NCI-H345 (cell line): ENCODE data around the gene ANGPT4.

ENCODE experiments used
- DNase-seq: peaks from one replicate; lab custom pipeline; 2025; lab: John Stamatoyannopoulos, UW

The ANGPT4 gene

DNA sequence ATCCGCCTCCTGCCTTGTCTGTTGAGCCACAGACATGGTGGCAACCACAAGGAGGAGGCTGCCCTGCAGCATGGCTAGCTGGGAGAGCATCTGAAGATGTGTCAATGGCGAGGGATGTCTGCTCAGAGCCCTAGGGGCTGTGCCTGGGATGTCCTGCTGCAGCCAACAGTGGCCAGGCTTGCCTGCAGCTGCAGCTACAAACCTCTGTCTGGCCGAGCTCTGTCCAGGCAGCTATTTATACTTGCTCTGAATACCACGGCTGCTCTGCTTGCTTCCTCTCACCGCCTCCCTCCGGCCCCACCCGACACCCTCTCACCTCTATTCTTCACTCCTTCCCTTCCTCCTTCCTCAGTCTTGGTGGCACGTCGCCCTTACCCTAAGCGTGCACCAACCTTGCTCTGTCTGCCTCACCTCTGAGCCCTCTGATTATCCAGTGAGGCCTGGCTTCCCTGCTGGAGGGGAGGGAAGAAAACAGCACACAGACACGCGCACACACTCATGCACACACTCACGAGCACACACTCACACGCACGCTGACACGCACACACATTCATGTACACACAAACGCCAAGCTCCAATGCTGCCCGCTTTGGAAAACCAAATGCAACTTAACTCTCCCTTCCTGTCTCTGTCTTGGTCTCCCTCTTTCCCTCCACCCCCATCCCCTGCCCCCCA is at the start of gene ANGPT4:
Gene ANGPT4 (minus strand): TSS at position 210 of the 675 bp plus-strand sequence. CDS start 120 bp downstream, at position 90.
- DNase-seq, result no peak

DNA sequence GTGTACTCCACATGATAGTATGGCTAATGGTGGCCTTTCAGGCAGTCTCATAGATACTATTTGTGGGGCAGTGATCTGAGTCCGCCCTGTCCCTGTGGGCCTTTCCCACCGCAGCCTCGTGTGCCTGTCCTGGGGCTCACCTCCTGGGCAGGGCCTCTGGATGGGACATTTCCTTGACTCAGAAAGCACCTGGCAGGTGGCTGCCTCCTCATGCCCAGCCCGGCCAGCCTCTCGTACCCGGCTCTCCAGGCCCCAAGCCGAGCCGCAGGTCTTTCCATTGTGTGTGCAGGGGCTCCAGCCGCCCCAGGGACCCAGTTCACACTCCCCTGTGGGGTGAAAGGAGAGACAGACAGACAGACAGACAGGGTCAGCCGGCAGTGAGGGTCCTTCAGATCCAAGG is 47.7 kb upstream of the ANGPT4 start:
- no peak for DNase-seq

- no peak for DNase-seq
Measured at GRCh38 chr20:962683-963082, 46.5 kb upstream of the ANGPT4 start.

DNA sequence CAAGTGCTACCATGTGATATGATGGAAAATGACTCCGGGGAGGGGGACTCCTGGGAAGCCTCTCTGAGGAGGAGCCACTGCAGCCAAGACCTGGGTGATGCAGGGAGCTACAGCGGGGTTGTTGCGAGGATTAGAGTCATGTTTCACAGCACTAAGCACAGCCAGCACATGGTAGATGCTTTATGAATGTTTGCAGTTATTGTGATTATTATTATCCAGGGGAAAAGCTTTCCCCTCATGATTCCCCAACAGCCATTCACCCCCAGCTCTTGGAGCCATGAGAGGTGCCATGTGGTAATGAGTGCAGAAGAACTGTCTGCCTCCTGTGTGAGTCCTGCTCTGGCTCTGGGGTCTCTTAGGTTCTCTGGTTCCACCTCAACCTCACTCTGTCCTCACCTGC is 46.1 kb upstream of the ANGPT4 start:
- no peak for DNase-seq

DNA sequence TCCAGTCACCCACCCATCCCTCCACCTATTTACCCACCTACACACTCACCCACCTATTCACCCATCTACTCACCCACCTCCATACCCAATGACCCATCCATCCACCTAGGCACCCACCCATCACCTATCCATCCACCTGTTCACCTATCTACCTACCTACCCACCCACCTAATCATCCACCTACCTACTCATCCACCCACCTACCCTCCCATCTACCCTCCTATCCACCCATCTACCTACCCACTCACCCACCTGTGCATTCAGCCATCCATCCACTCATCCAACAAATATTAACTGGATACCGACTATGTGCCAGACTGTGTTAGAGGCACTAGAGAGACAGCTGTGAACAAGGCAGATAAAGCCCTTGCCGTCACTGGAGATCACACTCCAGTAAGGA is 45.6 kb upstream of the ANGPT4 start:
- DNase-seq, result no peak

DNA sequence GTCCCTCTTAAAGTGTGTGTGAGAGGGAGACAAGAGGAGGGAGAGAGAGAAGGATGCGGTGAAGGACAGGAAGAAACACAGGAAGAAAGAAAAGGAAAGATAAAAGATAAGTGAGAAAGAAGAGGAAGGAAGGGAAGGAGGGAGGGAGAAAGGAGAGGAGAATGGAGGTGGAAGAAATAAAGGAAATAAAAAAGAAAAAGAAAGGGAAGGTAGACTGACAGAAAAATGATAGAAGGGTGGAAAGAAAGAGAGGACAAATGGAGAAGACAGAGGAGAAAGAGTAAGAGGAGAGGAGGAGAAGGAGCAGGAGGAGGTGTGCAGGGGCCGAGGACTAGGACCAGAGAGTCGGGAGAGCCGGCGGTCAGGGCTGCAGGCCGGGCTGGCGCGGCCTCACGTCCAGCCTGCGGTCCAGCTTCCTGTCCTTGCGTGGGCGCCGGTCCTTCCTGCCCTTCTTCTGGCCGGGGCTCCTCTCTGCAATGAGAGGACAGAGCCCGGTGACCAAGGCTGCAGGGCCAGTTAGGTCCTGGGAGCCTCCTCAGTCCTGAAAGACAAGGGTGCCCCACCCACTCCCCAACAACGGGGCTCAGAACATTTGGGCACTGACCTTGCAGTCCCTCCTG is 44.0 kb upstream of the ANGPT4 start:
- no peak for DNase-seq

DNA sequence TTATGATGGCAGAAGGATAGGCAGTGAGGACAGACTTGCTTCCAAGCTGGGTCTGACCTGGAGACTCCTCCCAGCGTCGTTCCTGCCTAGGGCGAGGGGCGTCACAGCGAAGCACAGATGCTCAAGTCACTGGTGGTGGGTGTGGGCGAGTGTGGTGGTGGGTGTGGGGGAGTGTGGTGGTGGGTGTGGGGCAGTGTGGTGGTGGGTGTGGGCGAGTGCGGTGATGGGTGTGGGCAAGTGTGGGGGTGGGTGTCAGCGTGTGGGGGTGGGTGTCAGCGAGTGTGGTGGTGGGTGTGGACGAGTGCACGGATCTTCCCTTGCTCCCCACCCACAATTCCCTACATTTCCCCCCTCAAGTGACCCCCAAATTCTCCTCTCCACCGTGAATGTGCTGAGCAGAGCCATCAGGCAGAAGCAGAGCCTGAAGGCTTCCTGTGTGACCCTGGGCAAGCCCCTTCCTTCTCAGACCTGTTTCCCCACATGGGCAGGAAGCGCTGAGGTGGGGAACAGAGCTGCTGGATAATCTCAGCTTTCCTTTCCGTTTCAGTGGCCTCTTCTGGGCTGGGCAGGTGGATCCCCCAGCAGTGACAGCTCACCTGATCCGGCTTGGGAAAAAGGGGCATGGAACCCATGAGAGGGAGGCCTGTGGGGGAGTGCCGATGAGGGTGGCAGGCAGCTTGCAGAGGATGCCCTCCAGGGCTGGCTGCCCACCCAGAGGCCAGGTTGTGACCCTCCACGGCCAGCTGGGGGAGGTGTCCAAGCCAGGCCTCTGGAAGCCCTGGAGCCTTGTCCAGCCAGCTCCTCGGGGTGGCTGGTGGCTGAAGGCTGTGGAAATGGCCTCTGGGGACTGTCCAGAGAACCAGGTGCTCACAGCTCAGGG is 43.0 kb upstream of the ANGPT4 start:
- DNase-seq, result no peak

- DNase-seq, result no peak
Measured at GRCh38 chr20:957544-957943, 41.4 kb upstream of the ANGPT4 start.

GRCh38 chr20:956330-956951 is 40.3 kb upstream of the ANGPT4 start:
- DNase-seq, result peak; percentile 55

GRCh38 chr20:955656-956055 is 39.5 kb upstream of the ANGPT4 start:
- DNase-seq, result no peak

DNA sequence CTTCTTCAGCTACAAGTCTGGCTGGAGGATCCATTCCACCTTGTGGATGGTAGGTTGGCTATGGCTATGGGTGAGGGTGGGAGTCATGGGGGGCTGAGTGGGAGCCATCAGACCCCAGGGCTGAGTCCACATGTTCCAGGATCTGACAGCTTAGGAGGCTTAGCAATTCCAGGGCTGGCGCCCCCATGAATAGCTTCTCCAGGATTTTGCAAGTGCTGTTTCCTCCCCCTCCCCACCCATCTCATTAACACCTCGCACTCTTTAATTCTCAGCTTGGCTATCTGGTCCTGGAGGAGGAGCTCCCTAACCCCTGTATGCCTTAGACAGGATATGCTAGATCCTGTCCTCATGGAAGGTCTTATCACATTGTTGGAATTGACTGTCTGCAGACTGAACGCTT is 39.0 kb upstream of the ANGPT4 start:
- DNase-seq, result no peak

DNA sequence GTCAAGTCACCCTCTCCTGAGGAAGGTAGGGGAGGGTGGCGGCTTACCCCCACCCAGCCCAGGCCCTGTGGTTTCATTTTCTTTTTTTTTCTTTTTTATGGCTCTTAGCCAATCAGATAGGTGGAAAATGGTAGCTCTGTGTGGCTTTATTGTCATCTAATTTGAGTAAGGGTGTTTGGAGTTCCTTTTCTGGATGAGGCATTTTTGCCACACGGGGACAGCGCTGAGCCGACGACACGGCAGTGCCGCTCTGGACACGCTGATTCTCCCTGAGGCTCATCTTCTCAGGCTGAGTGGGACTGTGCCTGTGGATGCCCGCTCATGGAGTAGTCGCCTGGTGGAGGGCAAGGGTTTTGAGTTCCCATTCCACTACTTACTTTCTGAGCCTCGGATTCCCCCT is 37.6 kb upstream of the ANGPT4 start:
- DNase-seq, result no peak

GRCh38 chr20:952196-952795 is 36.2 kb upstream of the ANGPT4 start:
- DNase-seq, result no peak

DNA sequence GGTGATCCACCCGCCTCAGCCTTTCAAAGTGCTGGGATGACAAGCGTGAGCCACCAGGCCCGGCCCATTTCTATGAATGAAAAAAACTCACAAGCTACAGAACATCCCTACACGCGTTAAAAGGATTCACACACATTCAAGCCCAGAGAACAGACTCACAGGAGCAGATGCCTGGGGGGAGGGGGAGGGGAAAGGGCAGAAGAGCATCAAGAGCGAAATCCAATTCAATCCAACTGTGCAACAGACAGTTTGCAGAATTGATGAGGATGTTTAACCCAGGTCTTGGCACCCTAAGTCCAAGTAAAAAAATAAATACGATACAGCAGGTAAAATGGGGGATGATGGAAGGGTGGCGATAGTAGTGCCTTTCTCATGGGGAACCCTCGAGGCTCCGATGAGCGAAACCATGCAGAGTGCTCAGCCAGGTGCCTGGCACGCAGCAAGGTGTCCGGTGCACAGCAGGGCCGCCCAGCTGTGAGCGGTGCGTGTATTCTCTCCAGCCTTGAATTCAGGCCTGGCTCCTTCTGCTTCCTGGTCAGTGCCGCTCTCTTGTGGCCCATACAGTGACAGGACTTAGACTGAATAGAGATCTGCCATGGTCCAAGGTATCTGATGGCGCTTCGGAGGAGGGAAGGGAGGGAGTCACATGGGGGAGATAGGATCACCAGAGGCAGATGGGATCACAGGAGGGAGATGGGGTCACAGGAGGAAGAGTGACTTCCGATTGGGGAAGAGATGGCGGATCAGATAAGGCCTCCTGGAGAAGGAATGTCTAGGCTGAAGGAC is 35.4 kb upstream of the ANGPT4 start:
- DNase-seq, result no peak

- DNase-seq, result no peak
Measured at GRCh38 chr20:949717-950116, 33.6 kb upstream of the ANGPT4 start.

DNA sequence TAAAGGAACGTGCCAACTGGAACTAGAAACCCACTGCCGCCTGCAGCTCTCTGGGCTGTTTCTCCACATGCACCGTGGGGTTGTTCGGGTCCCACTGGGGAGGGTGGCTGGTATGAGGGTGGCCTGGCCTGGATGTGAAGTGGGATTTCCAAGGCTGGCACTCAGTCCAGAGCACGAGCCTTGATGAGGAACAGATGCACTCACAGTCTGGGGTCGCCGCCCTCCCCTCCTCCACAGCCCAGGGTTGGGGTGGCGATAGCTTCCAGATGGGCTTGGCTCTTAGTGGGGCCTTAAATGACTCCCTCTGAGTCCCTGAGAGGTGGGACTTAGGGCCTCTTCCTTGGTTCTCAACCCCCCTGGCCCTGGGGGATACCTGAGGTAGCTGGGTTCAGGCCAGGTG is 30.7 kb upstream of the ANGPT4 start:
- DNase-seq, result no peak

DNA sequence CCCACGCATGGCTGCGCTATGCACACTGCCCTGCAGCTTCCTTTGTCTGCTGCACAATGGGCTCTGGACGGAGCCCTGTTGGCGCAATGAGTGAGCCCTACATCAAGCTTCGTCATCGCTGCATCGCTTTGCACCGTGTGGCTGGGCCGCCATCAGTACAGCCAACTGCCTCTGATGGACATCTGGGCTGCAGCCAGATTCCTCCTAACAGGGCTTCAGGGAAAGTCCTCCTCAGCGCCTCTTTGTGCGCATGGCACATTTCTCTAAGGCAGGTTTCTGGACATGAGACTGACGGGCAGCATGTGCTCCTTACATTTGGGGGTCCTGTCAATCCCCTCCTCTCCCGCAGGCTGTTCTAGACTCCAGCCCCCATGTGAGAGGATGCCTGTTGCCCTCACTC is 29.7 kb upstream of the ANGPT4 start:
- no peak for DNase-seq

GRCh38 chr20:944774-945410 is 28.8 kb upstream of the ANGPT4 start:
- DNase-seq, result no peak

GRCh38 chr20:944148-944547 is 28.0 kb upstream of the ANGPT4 start:
- DNase-seq, result no peak

DNA sequence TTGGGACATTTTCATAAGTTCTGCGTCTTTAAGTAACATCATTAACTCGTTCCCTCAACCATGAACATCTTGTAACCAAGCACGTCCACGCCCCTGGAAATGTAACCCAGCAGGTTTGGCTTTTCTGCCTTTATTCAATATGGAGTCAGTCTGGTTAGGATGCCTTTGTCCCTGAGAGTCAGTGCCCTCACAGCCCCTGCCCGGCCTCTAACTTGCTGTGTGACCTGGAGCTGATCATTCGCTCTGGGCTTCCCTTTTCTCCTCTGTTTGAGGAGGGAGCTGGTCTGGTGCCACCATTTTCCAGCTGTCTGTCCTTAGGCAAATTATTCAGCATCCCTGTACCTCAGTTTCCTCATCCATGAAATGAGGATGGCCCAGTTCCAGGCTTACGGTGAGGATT is 26.5 kb upstream of the ANGPT4 start:
- no peak for DNase-seq

DNA sequence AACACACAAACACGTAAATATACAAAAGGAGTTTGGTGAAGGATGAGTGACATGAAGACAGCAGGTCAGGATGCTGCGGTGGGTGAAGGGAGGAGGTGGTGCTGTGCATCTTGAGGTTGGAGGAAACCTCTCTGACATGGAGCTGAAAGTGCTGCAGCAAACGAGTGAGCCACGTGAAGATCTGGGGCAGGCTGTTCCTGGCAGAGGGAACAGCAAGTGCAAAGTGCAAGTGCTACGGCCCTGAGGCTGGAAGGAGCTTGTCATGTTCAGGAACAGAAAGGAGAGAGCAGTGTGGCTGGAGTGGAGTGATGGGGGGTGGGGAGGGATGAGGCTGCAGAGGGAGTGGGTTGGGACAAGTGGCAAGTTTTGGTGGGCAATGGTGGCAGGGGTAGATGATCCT is 24.8 kb upstream of the ANGPT4 start:
- DNase-seq, result no peak
